ENCODE data around the gene GNAS.
"Not testable (repeated sequence)": the region's sequence is repeated elsewhere in the genome, so short reads cannot be mapped to it uniquely, and the experiment has no call there.

The GNAS gene

DNA sequence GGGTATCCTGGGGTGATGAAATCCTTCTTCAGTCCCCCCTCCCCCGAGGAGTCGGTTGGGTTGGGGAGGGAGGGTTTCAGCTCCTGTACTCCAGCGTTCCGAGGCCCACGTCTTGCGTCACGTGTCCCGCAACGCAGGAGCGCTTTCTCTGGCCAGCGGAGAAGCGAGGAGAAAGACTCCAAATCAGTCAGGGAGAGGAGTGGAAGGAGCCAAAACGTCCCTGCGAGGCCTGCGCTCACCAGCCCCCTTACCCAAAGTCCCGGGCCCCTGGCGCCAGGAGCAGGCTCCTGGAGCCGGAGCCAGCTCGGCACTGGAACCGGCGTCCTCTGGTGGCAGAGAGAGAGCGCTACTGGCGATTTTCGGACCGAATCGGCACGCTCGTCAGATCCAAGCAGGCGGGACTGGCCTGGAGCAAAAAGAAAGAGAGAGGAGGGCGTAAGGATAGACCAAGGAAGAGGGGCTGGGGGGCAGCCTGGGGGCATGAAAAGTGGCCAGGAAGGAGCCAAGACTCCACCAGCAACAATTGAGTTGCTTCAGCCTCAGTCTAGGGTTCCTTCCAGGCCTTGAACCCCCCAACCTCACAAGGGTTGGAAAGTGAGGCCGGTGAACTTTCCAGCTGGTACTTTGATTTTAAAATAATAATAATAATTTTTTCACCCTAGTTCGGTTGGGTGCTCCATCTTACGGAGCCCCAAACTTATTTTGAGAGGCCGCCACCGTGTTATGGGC is at the start of gene GNAS:
Gene GNAS (plus strand): TSS at position 174 of the 729 bp plus-strand sequence.
- no peak for ATAC-seq
- DNase-seq: peak; percentile 67

- DNase-seq: no peak
- ATAC-seq: no peak
Observed at GRCh38 chr20:58803533-58803932, 49.0 kb upstream of the GNAS start.

- no peak for ATAC-seq
- no peak for DNase-seq
Observed at GRCh38 chr20:58807801-58808200, 44.7 kb upstream of the GNAS start.

DNA sequence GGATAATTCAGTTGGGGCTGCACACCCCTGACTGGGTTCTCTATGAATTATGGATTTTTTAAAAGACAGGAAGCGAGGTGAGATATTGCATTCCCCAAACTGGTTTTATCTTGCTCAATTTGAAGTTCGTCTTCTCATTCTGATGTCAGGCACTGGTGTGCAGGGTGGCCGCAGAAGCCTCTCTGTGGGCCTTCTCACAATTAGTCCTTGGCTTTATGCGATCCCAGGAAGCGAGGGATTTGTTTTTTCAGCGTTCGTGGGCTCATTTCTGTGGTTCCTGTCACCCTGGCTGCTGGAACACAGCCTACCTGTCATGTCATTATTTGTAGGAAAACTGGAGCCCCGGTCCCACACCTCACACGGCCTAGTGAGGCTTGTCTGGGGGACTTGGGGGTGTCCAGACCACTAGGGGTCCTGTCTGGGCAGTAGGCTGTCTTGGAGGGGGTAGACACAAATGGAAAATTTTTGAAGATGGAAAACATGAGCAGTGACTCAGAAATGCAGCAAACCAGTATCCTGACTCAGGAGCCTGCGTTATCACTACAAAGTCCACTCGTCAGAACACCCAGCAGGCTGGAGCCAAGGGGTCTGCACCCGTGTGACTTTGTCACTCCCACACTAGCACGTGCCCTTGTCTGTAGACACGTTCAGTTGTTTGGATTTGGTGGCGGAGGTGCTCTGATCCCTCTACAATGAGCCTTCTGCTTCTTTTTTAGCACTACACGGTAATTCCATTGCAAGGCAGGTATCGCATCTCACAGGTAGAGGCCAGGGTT is 44.1 kb upstream of the GNAS start:
- DNase-seq: no peak

DNA sequence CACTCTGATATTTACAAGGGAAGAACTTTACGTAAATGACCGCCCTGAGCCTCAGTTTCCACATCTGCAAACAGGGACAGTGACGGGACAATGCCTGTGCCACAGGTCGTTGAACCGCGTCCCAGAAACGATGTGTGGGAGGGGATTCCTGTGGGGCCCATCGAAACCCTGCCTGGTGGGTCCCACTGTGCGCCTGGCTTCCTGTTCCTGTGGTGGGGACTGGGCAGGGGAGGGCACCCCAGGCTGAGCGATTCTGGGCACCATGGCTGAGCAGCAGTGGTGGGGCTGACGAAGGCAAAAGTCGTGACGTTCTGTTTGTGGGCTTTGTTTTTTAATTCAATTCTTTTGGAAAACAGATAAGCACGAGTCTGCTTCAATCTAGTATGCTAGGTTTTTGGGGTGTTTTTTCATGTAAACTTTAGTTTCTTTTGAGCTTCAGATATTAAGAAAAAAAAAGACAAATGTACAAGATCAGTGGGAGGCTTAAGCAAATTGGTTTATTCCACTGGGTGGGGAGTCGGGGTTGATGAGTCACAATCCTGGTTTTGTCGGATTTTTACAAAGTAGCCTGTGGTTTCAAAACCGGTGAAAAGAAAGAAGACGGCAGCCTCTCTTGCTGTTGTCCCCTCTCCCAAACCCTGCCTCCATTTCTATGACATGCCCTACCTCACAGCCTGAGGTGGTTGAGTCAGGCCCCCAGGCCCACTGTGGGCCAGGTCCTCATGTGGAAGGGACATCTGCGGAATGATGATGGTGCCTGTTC is 42.2 kb upstream of the GNAS start:
- DNase-seq (peak; percentile 42), ATAC-seq (peak; percentile 62)

More for the DNA sequence above, 44.1 kb upstream of the GNAS start:
- ATAC-seq: no peak

GRCh38 chr20:58810879-58811250 is 41.7 kb upstream of the GNAS start:
- ATAC-seq (no peak), DNase-seq (no peak)

DNA sequence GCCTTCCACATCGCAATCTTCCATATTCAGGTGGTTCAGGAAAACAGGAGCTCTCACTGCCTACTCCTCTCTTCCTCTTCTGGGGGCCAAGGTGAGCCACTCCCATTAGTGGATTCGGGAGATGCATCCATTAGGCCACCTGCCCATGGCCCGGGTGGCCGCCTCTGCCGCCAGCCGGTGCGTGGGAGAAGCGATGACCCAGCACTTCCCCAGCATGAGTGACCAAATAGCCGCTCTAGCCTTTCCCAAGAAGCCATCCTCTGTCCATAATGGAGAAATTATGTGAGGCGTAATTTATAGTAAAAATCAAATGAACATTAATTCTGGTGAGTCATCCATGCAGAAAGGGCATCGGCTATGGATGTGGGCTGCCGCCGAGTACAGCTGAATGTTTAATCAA is 41.2 kb upstream of the GNAS start:
- ATAC-seq: no peak

GRCh38 chr20:58813369-58813768 is 39.1 kb upstream of the GNAS start:
- DNase-seq: no peak
- ATAC-seq: no peak

More for the DNA sequence above, 41.2 kb upstream of the GNAS start:
- no peak for DNase-seq

DNA sequence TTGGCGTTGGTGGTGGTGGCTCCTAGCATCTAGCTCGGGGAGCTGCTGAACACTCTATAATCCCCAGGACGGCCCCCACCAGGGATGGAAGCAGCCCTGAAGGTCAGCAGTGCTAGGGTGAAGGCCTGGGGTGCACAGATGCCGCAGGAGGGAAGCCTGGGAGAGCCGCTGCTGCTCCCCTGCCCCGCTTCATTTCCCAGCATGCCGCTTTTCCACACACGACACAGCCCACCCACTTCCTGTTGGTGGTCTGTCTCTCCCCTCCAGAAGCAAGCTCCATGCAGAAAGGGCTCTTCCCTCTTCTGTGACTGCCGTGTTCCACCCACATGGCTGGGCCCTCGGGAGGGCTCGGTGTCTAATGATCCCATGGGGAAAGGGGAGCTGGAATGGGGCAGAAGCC is 37.1 kb upstream of the GNAS start:
- no peak for ATAC-seq
- DNase-seq: no peak

- ATAC-seq (no peak), DNase-seq (no peak)
Observed at GRCh38 chr20:58816051-58816450, 36.5 kb upstream of the GNAS start.

GRCh38 chr20:58816957-58817651 is 35.4 kb upstream of the GNAS start:
- DNase-seq (no peak), ATAC-seq (no peak)

DNA sequence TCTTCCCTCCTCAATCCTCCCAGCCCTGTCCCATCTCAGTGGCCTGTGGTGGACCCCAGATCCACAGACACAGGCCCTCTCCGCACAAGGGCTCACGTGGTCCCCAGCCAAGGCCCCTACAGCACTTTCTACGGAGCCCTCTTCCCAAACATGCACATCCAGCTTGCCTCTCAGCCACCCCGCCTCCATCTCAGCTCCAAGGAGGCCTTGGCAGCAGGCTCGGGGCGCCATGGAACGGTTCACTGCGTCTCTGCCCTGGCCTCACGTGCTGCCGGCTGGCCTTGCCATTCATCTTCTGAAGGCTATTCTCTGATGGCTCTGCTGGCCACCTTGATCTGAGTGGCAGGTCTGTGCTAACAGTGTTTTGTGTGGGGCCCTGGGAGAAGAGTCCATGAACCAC is 34.8 kb upstream of the GNAS start:
- ATAC-seq: no peak

DNA sequence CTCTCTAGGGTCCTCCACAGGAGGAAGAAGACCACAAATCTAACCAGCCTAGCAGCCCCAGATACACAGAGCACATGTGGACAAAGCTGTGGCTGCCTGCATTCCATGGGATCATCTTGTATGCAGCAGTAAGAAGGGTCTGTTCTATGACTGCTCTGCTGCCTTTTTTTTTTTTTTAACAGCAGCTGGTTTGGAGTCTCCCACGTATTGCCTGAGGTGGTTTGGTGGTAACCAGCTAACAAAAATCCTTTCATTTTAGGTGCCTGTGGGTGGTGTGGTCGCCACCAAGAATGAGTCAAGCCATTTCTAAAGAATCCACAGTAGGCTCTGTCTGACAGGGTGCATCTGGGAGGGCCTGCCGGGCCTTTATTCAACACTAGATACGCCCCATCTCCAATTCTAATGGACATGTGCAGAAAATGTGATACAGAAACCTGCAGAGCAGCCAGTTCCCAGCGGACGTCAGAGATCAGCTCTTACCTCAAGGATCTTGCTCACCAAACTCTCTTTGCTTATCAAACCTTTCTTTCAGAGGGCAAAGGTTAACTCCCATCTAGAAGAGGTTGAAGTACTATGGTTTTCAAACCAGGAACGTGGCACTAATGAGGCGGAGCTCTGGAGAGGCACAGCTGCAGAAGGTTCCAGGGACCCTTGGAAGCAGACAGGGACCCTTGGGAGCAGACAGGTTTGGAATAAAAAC is 33.8 kb upstream of the GNAS start:
- ATAC-seq (peak; percentile 94), DNase-seq (peak; percentile 77)

More for the DNA sequence above, 34.8 kb upstream of the GNAS start:
- no peak for DNase-seq

GRCh38 chr20:58819921-58820320 is 32.6 kb upstream of the GNAS start:
- ATAC-seq (no peak), DNase-seq (no peak)

DNA sequence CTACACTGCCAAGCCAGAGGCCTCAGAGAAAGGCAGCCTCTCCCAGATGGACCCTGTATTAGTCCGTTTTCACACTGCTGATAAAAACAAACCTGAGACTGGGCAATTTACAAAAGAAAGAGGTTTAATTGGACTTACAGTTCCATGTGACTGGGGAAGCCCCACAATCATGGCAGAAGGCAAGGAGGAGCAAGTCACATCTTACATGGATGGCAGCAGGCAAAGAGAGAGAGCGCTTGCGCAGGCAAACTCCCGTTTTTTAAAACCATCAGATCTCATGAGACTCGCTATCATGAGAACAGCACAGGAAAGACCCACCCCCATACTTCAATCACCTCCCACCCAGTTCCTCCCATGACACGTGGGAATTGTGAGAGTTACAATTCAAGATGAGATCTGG is 32.0 kb upstream of the GNAS start:
- not testable (repeated sequence) for DNase-seq, ATAC-seq

- ATAC-seq: no peak
- no peak for DNase-seq
Observed at GRCh38 chr20:58822149-58822548, 30.4 kb upstream of the GNAS start.

- ATAC-seq: no peak
- DNase-seq: no peak
Observed at GRCh38 chr20:58822748-58823730, 29.5 kb upstream of the GNAS start.

DNA sequence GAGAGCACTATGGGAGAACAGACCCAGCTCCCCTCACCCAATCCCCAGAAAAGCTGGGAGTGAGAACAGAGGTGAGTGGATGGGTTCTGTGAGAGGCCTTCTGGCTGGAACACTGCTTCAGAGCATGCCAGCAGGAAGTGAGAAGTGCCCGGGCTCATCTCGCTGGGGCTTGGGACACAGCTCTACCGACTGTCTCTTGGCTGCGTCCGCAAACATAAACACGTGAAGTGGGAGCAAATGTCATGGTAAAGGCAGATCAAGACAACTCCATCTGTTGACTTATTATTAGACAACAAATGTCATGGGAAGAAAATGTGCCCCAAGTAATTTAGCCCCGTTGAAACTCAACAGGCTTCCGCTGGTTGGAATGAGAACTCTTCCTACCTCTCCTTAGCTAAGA is 27.7 kb upstream of the GNAS start:
- ATAC-seq (no peak), DNase-seq (no peak)

DNA sequence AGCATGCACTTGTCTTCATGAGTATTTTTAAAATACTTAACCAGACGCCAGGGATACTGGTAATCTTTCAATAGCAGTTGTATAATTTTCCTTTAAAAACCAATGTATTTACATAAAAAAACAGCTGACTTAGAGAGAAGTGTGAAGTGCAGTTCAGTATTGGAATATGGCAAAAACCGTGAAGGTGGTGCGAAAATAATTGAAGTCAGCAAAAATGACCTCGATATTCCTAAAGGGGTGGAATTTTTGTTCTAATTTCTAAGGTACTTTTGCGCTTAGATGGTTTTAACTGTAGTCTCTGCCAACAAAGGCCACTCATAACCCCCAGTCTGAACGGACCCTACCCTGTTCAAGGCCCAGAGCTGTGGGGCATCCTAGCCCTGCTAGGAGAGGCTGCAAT is 27.1 kb upstream of the GNAS start:
- ATAC-seq (no peak), DNase-seq (no peak)

- ATAC-seq: no peak
- no peak for DNase-seq
Observed at GRCh38 chr20:58826271-58826670, 26.2 kb upstream of the GNAS start.
